Tibial nerve (tissue), 4 donors: ENCODE data around the gene LMO4. TPM values are rescaled to one million over a fixed set of nuclear protein-coding genes. Genes with fewer than 3 reads are reported as not detected.

Source experiments
- DNase-seq, 2 donors: peaks; one replicate each; pipeline ENCODE4 v3.0.0-alpha.2; 2019; ENCODE audit warnings: low spot score in 2 of 2
- H3K27ac ChIP-seq, 4 donors: fragments of 200-600 bp; sonication (generic) in 3 of 4; one replicate each; pipeline ENCODE4 v1.5.1; 2017 to 2019; ENCODE audit warnings: mild to moderate bottlenecking in 1 of 4
- H3K27me3 ChIP-seq, 2 donors: fragments of 200-600 bp; sonication (generic) in 1 of 2; one replicate each; pipeline versions ENCODE4 v1.5.1 to v1.6.0; 2017 to 2019
- H3K36me3 ChIP-seq, 3 donors: fragments of 200-600 bp; sonication (generic); one replicate each; pipeline ENCODE4 v1.5.1; 2018 to 2019
- H3K4me1 ChIP-seq, 4 donors: fragments of 200-600 bp; sonication (generic) in 3 of 4; one replicate each; pipeline ENCODE4 v1.5.1; 2017 to 2019
- H3K4me3 ChIP-seq, 4 donors: fragments of 200-600 bp; sonication (generic) in 3 of 4; one replicate each; pipeline ENCODE4 v1.5.1; 2017 to 2019; ENCODE audit warnings: mild to moderate bottlenecking in 1 of 4, moderate library complexity in 1 of 4
- H3K9me3 ChIP-seq, 4 donors: fragments of 200-600 bp; sonication (generic) in 3 of 4; one replicate each; pipeline ENCODE4 v1.5.1; 2017 to 2019
- CTCF ChIP-seq, 5 experiments: fragments of 200-600 bp in 3 of 5; fragments of 450-650 bp in 2 of 5; sonication (generic) in 3 of 5; IDR thresholded peaks; one replicate each; pipeline ENCODE4 v1.5.1; 2016 to 2019; ENCODE audit warnings: antibody characterized with exemption in 5 of 5, mild to moderate bottlenecking in 3 of 5, moderate library complexity in 2 of 5
- EP300 ChIP-seq, 2 donors: sonication (generic); formaldehyde crosslinking; IDR thresholded peaks; one replicate each; pipeline ENCODE4 v1.6.1; 2017; ENCODE audit warnings: antibody characterized with exemption in 2 of 2, mild to moderate bottlenecking in 1 of 2
- POLR2A ChIP-seq, 2 donors: fragments of 450-650 bp; IDR thresholded peaks; one replicate each; pipeline ENCODE4 v1.6.1; 2017; ENCODE audit warnings: antibody characterized with exemption in 2 of 2, mild to moderate bottlenecking in 2 of 2, moderate library complexity in 2 of 2
- WGBS, 2 donors: methylation state at CpG; one replicate each; pipeline ENCODE4 v1.1.5; 2018; 5-methylcytosine and 5-hydroxymethylcytosine counted together
- total RNA-seq, 4 donors: library from RNA; depleted of rRNA; stranded (reverse); fragments of >200 nt; gene quantifications; one replicate each; pipeline ENCODE4 v1.1.0, GENCODE V29; 2016

The LMO4 gene
- total RNA-seq, 4 donors from 2014 or later, result 34.7 to 43.2 (median 40.7) TPM

GRCh38 chr1:87292684-87293493, 35.8 kb upstream of the LMO4 start:
- TF ChIP-seq EP300 (IDR thresholded peaks at IDR 0.05), result no peak
- TF ChIP-seq CTCF (IDR thresholded peaks at IDR 0.05), result peak; percentile 61 to 78 (median 76)
- Histone ChIP-seq H3K4me1 (peaks cover 0 to 3% (median 0%) of the 10 kb centered on the region in 4 donors), H3K4me3 (no peak overlapping the region), H3K36me3 (no peaks in the 10 kb centered on the region), H3K27ac (no peak overlapping the region), H3K9me3 (no peaks in the 10 kb centered on the region), H3K27me3 (no peaks in the 10 kb centered on the region)
- DNase-seq, result peak; percentile 40 to 89
- 42 to 46% methylated on average over 9 of the region's 9 CpGs for WGBS, 2 donors

GRCh38 chr1:87294633-87295032, 34.0 kb upstream of the LMO4 start:
- WGBS, 2 donors, result 73 to 79% methylated on average over 5 of the region's 5 CpGs
- H3K27me3 ChIP-seq, result no peaks in the 10 kb centered on the region
- TF ChIP-seq CTCF (IDR thresholded peaks at IDR 0.05) (no peak), EP300 (IDR thresholded peaks at IDR 0.05) (no peak), POLR2A (IDR thresholded peaks at IDR 0.05) (no peak)
- H3K4me1 ChIP-seq, result peaks cover 0 to 3% (median 0%) of the 10 kb centered on the region in 4 donors
- no peak overlapping the region for H3K4me3 ChIP-seq
- H3K27ac ChIP-seq, result no peak overlapping the region
- no peaks in the 10 kb centered on the region for H3K36me3 ChIP-seq
- no peak for DNase-seq
- no peaks in the 10 kb centered on the region for H3K9me3 ChIP-seq

GRCh38 chr1:87295445-87296110, 33.1 kb upstream of the LMO4 start:
- no peak overlapping the region for H3K4me3 ChIP-seq
- 45 to 55% methylated on average over 11 of the region's 11 CpGs for WGBS, 2 donors
- H3K27me3 ChIP-seq, result no peaks in the 10 kb centered on the region
- no peaks in the 10 kb centered on the region for H3K9me3 ChIP-seq
- TF ChIP-seq EP300 (IDR thresholded peaks at IDR 0.05) (no peak), CTCF (IDR thresholded peaks at IDR 0.05) (no peak), POLR2A (IDR thresholded peaks at IDR 0.05) (no peak)
- no peaks in the 10 kb centered on the region for H3K36me3 ChIP-seq
- H3K4me1 ChIP-seq, result peaks cover 0 to 3% (median 0%) of the 10 kb centered on the region in 4 donors
- DNase-seq, result no peak
- H3K27ac ChIP-seq, result no peak overlapping the region

GRCh38 chr1:87296206-87296605, 32.5 kb upstream of the LMO4 start:
- H3K4me1 ChIP-seq, result peaks cover 0 to 3% (median 0%) of the 10 kb centered on the region in 4 donors
- TF ChIP-seq EP300 (IDR thresholded peaks at IDR 0.05), result no peak
- TF ChIP-seq POLR2A (IDR thresholded peaks at IDR 0.05), result no peak
- WGBS, 2 donors, result 86 to 87% methylated on average over 6 of the region's 6 CpGs

GRCh38 chr1:87299661-87300060, 29.0 kb upstream of the LMO4 start:
- no peak overlapping the region for H3K4me3 ChIP-seq
- DNase-seq, result no peak
- 71 to 86% methylated on average over 1 of the region's 1 CpG for WGBS, 2 donors
- no peaks in the 10 kb centered on the region for H3K4me1 ChIP-seq
- TF ChIP-seq EP300 (IDR thresholded peaks at IDR 0.05) (no peak), POLR2A (IDR thresholded peaks at IDR 0.05) (no peak), CTCF (IDR thresholded peaks at IDR 0.05) (no peak)
- H3K9me3 ChIP-seq, result no peaks in the 10 kb centered on the region
- H3K27ac ChIP-seq, result no peak overlapping the region
- H3K36me3 ChIP-seq, result no peaks in the 10 kb centered on the region
- H3K27me3 ChIP-seq, result no peaks in the 10 kb centered on the region

More at GRCh38 chr1:87296206-87296605, 32.5 kb upstream of the LMO4 start:
- no peak overlapping the region for H3K27ac ChIP-seq
- H3K36me3 ChIP-seq, result no peaks in the 10 kb centered on the region
- no peaks in the 10 kb centered on the region for H3K27me3 ChIP-seq
- H3K4me3 ChIP-seq, result no peak overlapping the region
- no peak for DNase-seq
- H3K9me3 ChIP-seq, result no peaks in the 10 kb centered on the region
